ENCODE data around the gene SPATA7. TPM values are rescaled to one million over a fixed set of nuclear protein-coding genes. Genes with fewer than 3 reads are reported as not detected.

SPATA7 gene
- total and polyA plus RNA-seq, 10 of the 15 experiments (the other 5 are each of a cell fraction or from before 2014, with no cell fraction given): 0.39 to 3.0 (median 2.2) TPM

GRCh38 chr14:88364710-88365413 lies 20.6 kb upstream of the SPATA7 start (continued):
- TF ChIP-seq ASH2L (IDR thresholded peaks at IDR 0.05; ENCODE audit: borderline replicate concordance, low read depth) (no peak), TARDBP (IDR thresholded peaks at IDR 0.05; ENCODE audit: borderline replicate concordance) (no peak), NR2C2 (IDR thresholded peaks at IDR 0.05; ENCODE audit: borderline replicate concordance, control insufficient read depth, insufficient read length, low read depth) (no peak)

DNA sequence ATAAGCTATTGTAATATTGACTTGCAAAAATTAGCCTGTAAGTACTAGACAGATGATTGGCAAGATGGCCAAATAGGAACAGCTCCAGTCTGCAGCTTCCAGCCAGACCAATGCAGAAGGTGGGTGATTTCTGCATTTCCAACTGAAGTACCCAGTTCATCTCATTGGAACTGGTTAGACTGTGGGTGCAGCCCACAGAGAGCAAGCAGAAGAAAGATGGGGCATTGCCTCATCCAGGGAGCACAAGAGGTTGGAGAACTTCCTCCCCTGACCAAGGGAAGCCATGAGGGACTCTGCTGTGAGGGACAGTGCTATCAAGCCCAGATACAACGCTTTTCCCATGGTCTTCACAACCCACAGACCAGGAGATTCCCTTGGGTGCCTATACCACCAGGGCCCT lies 16.0 kb upstream of the SPATA7 start:
- BruUV-seq (replicated peaks): no TSS peak
- intact Hi-C loops (cut with micrococcal nuclease; ENCODE audit: unreplicated experiment) (no loop called here), in situ Hi-C loops (cut with MboI) (no loop called here)
- no peaks in the 10 kb centered on the region for H3K79me2 ChIP-seq (ENCODE audit: control insufficient read depth, insufficient read depth, low read length)
- H3K4me3 ChIP-seq: no peak overlapping the region
- POLR2A ChIA-PET: no interaction called here
- no peak overlapping the region for H3K4me2 ChIP-seq (ENCODE audit: control insufficient read depth, insufficient read depth)
- H3K9ac ChIP-seq (ENCODE audit: control insufficient read depth, insufficient read depth, low read length): no peak overlapping the region
- H4K20me1 ChIP-seq (ENCODE audit: control insufficient read depth, insufficient read depth): no peaks in the 10 kb centered on the region
- no peaks in the 10 kb centered on the region for H3K9me3 ChIP-seq (replicated peaks; ENCODE audit: control insufficient read depth, insufficient read depth, low read length)
- no peak overlapping the region for H3K27ac ChIP-seq (ENCODE audit: control insufficient read depth, insufficient read depth)
- H2AFZ ChIP-seq (ENCODE audit: control insufficient read depth, low read depth, low read length): no peak overlapping the region
- FAIRE-seq: no peak
- 0% methylated on average over 1 of the region's 1 CpG for WGBS (ENCODE audit: insufficient coverage, insufficient replicate concordance, low lambda C conversion rate, missing lambda C conversion rate)
- no peaks in the 10 kb centered on the region for H3K27me3 ChIP-seq (replicated peaks in 1 of 2; ENCODE audit: control insufficient read depth in 2 of 2, insufficient read depth in 2 of 2, low read length in 1 of 2)
- no peak for ATAC-seq
- H3K4me1 ChIP-seq (ENCODE audit: control insufficient read depth, insufficient read depth, low read length): no peaks in the 10 kb centered on the region
- SMC1A ChIA-PET (ENCODE audit: uncharacterized antibody, unreplicated experiment): no interaction called here
- no peaks in the 10 kb centered on the region for H3K36me3 ChIP-seq (ENCODE audit: control insufficient read depth in 2 of 2, insufficient read depth in 2 of 2, low read length in 1 of 2)
- RAD21 ChIA-PET (ENCODE audit: unreplicated experiment): no interaction called here
- no peak for DNase-seq (ENCODE audit: low read depth, low spot score)
- CTCF ChIA-PET: no interaction called here
- TF ChIP-seq, protein P1, sequence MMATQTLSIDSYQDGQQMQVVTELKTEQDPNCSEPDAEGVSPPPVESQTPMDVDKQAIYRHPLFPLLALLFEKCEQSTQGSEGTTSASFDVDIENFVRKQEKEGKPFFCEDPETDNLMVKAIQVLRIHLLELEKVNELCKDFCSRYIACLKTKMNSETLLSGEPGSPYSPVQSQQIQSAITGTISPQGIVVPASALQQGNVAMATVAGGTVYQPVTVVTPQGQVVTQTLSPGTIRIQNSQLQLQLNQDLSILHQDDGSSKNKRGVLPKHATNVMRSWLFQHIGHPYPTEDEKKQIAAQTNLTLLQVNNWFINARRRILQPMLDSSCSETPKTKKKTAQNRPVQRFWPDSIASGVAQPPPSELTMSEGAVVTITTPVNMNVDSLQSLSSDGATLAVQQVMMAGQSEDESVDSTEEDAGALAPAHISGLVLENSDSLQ (IDR thresholded peaks at IDR 0.05): no peak
- no peak for TF ChIP-seq GABPA (IDR thresholded peaks at IDR 0.05; ENCODE audit: low read depth)
- TF ChIP-seq ASH2L (IDR thresholded peaks at IDR 0.05; ENCODE audit: borderline replicate concordance, low read depth): no peak
- TF ChIP-seq NR2C2 (IDR thresholded peaks at IDR 0.05; ENCODE audit: borderline replicate concordance, control insufficient read depth, insufficient read length, low read depth): no peak
- no peak for TF ChIP-seq IRF3 (IDR thresholded peaks at IDR 0.05)
- TF ChIP-seq, protein P2, sequence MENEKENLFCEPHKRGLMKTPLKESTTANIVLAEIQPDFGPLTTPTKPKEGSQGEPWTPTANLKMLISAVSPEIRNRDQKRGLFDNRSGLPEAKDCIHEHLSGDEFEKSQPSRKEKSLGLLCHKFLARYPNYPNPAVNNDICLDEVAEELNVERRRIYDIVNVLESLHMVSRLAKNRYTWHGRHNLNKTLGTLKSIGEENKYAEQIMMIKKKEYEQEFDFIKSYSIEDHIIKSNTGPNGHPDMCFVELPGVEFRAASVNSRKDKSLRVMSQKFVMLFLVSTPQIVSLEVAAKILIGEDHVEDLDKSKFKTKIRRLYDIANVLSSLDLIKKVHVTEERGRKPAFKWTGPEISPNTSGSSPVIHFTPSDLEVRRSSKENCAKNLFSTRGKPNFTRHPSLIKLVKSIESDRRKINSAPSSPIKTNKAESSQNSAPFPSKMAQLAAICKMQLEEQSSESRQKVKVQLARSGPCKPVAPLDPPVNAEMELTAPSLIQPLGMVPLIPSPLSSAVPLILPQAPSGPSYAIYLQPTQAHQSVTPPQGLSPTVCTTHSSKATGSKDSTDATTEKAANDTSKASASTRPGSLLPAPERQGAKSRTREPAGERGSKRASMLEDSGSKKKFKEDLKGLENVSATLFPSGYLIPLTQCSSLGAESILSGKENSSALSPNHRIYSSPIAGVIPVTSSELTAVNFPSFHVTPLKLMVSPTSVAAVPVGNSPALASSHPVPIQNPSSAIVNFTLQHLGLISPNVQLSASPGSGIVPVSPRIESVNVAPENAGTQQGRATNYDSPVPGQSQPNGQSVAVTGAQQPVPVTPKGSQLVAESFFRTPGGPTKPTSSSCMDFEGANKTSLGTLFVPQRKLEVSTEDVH (IDR thresholded peaks at IDR 0.05; ENCODE audit: low read depth, partially characterized antibody): no peak
- TF ChIP-seq, protein P3, sequence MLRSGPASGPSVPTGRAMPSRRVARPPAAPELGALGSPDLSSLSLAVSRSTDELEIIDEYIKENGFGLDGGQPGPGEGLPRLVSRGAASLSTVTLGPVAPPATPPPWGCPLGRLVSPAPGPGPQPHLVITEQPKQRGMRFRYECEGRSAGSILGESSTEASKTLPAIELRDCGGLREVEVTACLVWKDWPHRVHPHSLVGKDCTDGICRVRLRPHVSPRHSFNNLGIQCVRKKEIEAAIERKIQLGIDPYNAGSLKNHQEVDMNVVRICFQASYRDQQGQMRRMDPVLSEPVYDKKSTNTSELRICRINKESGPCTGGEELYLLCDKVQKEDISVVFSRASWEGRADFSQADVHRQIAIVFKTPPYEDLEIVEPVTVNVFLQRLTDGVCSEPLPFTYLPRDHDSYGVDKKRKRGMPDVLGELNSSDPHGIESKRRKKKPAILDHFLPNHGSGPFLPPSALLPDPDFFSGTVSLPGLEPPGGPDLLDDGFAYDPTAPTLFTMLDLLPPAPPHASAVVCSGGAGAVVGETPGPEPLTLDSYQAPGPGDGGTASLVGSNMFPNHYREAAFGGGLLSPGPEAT (IDR thresholded peaks at IDR 0.05; ENCODE audit: low read depth): no peak
- TF ChIP-seq RELA (IDR thresholded peaks at IDR 0.05; ENCODE audit: borderline replicate concordance, partially characterized antibody): no peak
- TF ChIP-seq ZNF622 (IDR thresholded peaks at IDR 0.05): no peak
- no peak for TF ChIP-seq KDM1A (IDR thresholded peaks at IDR 0.05; ENCODE audit: borderline replicate concordance)
- no peak for TF ChIP-seq MXI1 (IDR thresholded peaks at IDR 0.05; ENCODE audit: low read depth, low read length)
- TF ChIP-seq MTA3 (IDR thresholded peaks at IDR 0.05; ENCODE audit: borderline replicate concordance, low read length): no peak
- no peak for TF ChIP-seq NFYA (IDR thresholded peaks at IDR 0.05; ENCODE audit: borderline replicate concordance, low read depth, low read length)
- no peak for TF ChIP-seq ZSCAN29 (IDR thresholded peaks at IDR 0.05)
- TF ChIP-seq DPF2 (IDR thresholded peaks at IDR 0.05): no peak
- no peak for TF ChIP-seq RBBP5 (conservative IDR thresholded peaks at IDR 0.05)

Data from GM12878 (cell line).